SK-N-SH (cell line): Measurements from ENCODE around the gene RASL10A. TPM values are rescaled to one million over a fixed set of nuclear protein-coding genes. Genes with fewer than 3 reads are reported as not detected.

ENCODE experiments used
- CTCF ChIA-PET: fragments of 300-600, 350-600 bp; formaldehyde crosslinking; extraction: SDS; loops from one replicate; lab custom pipeline; 2021; lab: Yijun Ruan, JAX
- POLR2A ChIA-PET: fragments of 350-600 bp; sonication (Branson Sonifier 250); formaldehyde crosslinking; extraction: SDS; loops from one replicate; lab custom pipeline; 2020; ENCODE audit warnings: antibody characterized with exemption, inconsistent platforms; lab: Yijun Ruan, JAX
- DNase-seq: peaks from one replicate; pipeline ENCODE4 v3.0.0; 2012
- H2AFZ ChIP-seq: fragments of 200-600 bp; sonication (generic); 2 replicates; pipeline ENCODE4 v1.8.1; 2016; ENCODE audit warnings: antibody characterized with exemption, mild to moderate bottlenecking, low read depth
- H3F3A ChIP-seq: fragments of 200-600 bp; sonication (generic); replicated peaks from 2 replicates; pipeline ENCODE3; 2016; ENCODE audit warnings: antibody characterized with exemption, mild to moderate bottlenecking; ENCODE audit not compliant: insufficient read depth
- H3K27ac ChIP-seq, 2 experiments: fragments of 200-500 bp in 1 of 2; fragments of 200-600 bp in 1 of 2; sonication (Bioruptor generic) in 1 of 2; sonication (generic), shearing (Covaris generic) in 1 of 2; 2 replicates each; pipeline versions ENCODE4 v1.5.1 to v1.6.1; 2014 to 2016; ENCODE audit warnings: low read depth in 2 of 2, inconsistent platforms in 1 of 2, low read length in 1 of 2, mild to moderate bottlenecking in 1 of 2, mixed read lengths in 1 of 2
- H3K27me3 ChIP-seq: fragments of 200-600 bp; sonication (generic), shearing (Covaris generic); 2 replicates; pipeline ENCODE4 v1.6.1; 2016; ENCODE audit warnings: mixed run types; ENCODE audit not compliant: insufficient read depth
- H3K36me3 ChIP-seq, 2 experiments: fragments of 200-500 bp in 1 of 2; fragments of 200-600 bp in 1 of 2; sonication (Bioruptor generic) in 1 of 2; sonication (generic) in 1 of 2; replicated peaks in 1 of 2; 2 replicates each; pipeline versions ENCODE3 to v1.5.1; 2014 to 2016; ENCODE audit warnings: low read length in 1 of 2, mild to moderate bottlenecking in 1 of 2; ENCODE audit not compliant: insufficient read depth in 2 of 2, control insufficient read depth in 1 of 2
- H3K4me1 ChIP-seq, 2 experiments: fragments of 200-500 bp in 1 of 2; fragments of 200-600 bp in 1 of 2; sonication (Bioruptor generic) in 1 of 2; sonication (generic), shearing (Covaris generic) in 1 of 2; 2 replicates each; pipeline versions ENCODE4 v1.5.1 to v1.6.1; 2014 to 2016; ENCODE audit warnings: low read depth in 1 of 2, low read length in 1 of 2, mixed run types in 1 of 2; ENCODE audit not compliant: insufficient read depth in 2 of 2, control insufficient read depth in 1 of 2
- H3K4me2 ChIP-seq: fragments of 200-600 bp; sonication (generic), shearing (Covaris generic); 2 replicates; pipeline ENCODE4 v1.6.1; 2017; ENCODE audit warnings: mixed run types
- H3K4me3 ChIP-seq, 2 experiments: fragments of 200-500 bp in 1 of 2; fragments of 200-600 bp in 1 of 2; sonication (Bioruptor generic) in 1 of 2; sonication (generic), shearing (Covaris generic) in 1 of 2; 2 replicates each; pipeline versions ENCODE4 v1.5.1 to v1.8.1; 2014 to 2016; ENCODE audit warnings: low read depth in 2 of 2, inconsistent platforms in 1 of 2, low read length in 1 of 2, mild to moderate bottlenecking in 1 of 2, mixed read lengths in 1 of 2, moderate library complexity in 1 of 2
- H3K79me2 ChIP-seq: fragments of 200-600 bp; sonication (generic); 2 replicates; pipeline ENCODE4 v1.8.1; 2017; ENCODE audit warnings: mild to moderate bottlenecking; ENCODE audit not compliant: insufficient read depth
- H3K9ac ChIP-seq: fragments of 200-600 bp; sonication (generic); 2 replicates; pipeline ENCODE4 v1.6.1; 2017; ENCODE audit warnings: mixed run types
- H3K9me2 ChIP-seq: fragments of 200-600 bp; sonication (generic); 2 replicates; pipeline ENCODE4 v1.6.1; 2017; ENCODE audit warnings: mixed run types
- H3K9me3 ChIP-seq: fragments of 200-600 bp; sonication (generic); 2 replicates; pipeline ENCODE4 v1.6.1; 2017; ENCODE audit warnings: mixed run types, mild to moderate bottlenecking, moderate library complexity
- H4K20me1 ChIP-seq: fragments of 200-600 bp; sonication (generic); 2 replicates; pipeline ENCODE4 v1.6.1; 2017; ENCODE audit warnings: mild to moderate bottlenecking, mixed run types; ENCODE audit not compliant: insufficient read depth
- CHD2 ChIP-seq: fragments of 150-350 bp; IDR thresholded peaks from 2 replicates; pipeline ENCODE4 v1.6.1; 2018; ENCODE audit warnings: low read length; ENCODE audit not compliant: partially characterized antibody
- EP300 ChIP-seq, 2 experiments: IDR thresholded peaks; 2 replicates each; pipeline versions ENCODE4 v1.4.0 to v1.6.1; 2012; ENCODE audit warnings: borderline replicate concordance in 1 of 2, low read depth in 1 of 2, low read length in 1 of 2
- EZH2phosphoT487 ChIP-seq: fragments of 200-600 bp; sonication (generic); IDR thresholded peaks from 2 replicates; pipeline ENCODE4 v1.6.1; 2017; ENCODE audit warnings: low read depth, mixed run types, mild to moderate bottlenecking, antibody characterized with exemption, moderate library complexity, borderline replicate concordance
- FOSL2 ChIP-seq: IDR thresholded peaks from 2 replicates; pipeline ENCODE4 v1.4.0; 2012; ENCODE audit warnings: low read depth, mild to moderate bottlenecking, moderate library complexity, borderline replicate concordance
- FOXM1 ChIP-seq: IDR thresholded peaks from 2 replicates; pipeline ENCODE4 v1.4.0; 2012; ENCODE audit warnings: low read depth, mild to moderate bottlenecking
- GABPA ChIP-seq: IDR thresholded peaks from 2 replicates; pipeline ENCODE4 v1.4.0; 2012; ENCODE audit warnings: low read depth, mild to moderate bottlenecking
- GATA2 ChIP-seq: sonication (generic); formaldehyde crosslinking; IDR thresholded peaks from 2 replicates; pipeline ENCODE4 v1.5.0; 2020; ENCODE audit warnings: mild to moderate bottlenecking, missing genetic modification reagents
- IRF3 ChIP-seq: fragments of 150-350 bp; IDR thresholded peaks from 2 replicates; pipeline ENCODE4 v1.6.1; 2016; ENCODE audit warnings: mild to moderate bottlenecking, low read depth, low read length
- JUND ChIP-seq: IDR thresholded peaks from 2 replicates; pipeline ENCODE4 v1.4.0; 2012
- MAX ChIP-seq: IDR thresholded peaks from 2 replicates; pipeline ENCODE4 v1.4.0; 2012; ENCODE audit warnings: low read depth
- MEF2A ChIP-seq: IDR thresholded peaks from 2 replicates; pipeline ENCODE4 v1.4.0; 2012; ENCODE audit warnings: low read depth, borderline replicate concordance
- MXI1 ChIP-seq: IDR thresholded peaks from 2 replicates; pipeline ENCODE4 v1.6.1; 2012; ENCODE audit warnings: mild to moderate bottlenecking, low read depth, low read length, improper control_type of control experiment
- NRF1 ChIP-seq: IDR thresholded peaks from 2 replicates; pipeline ENCODE4 v1.6.1; 2012; ENCODE audit warnings: low read depth, mild to moderate bottlenecking, low read length
- POLR2AphosphoS5 ChIP-seq: IDR thresholded peaks from 2 replicates; pipeline ENCODE4 v1.6.1; 2012; ENCODE audit warnings: low read depth, low read length
- RAD21 ChIP-seq: IDR thresholded peaks from 2 replicates; pipeline ENCODE4 v1.6.1; 2012; ENCODE audit warnings: mild to moderate bottlenecking, low read length
- RCOR1 ChIP-seq: fragments of 150-350 bp; IDR thresholded peaks from 2 replicates; pipeline ENCODE4 v1.6.1; 2017; ENCODE audit warnings: antibody characterized with exemption, low read length
- REST ChIP-seq: IDR thresholded peaks from 2 replicates; pipeline ENCODE4 v1.6.1; 2012; ENCODE audit warnings: mild to moderate bottlenecking, low read depth, low read length, moderate library complexity
- RFX5 ChIP-seq: IDR thresholded peaks from 2 replicates; pipeline ENCODE4 v1.6.1; 2012; ENCODE audit warnings: mild to moderate bottlenecking, improper control_type of control experiment, low read length
- SMC3 ChIP-seq: IDR thresholded peaks from 2 replicates; pipeline ENCODE4 v1.6.1; 2012; ENCODE audit warnings: low read depth, low read length, improper control_type of control experiment
- TEAD4 ChIP-seq: IDR thresholded peaks from 2 replicates; pipeline ENCODE4 v1.4.0; 2012; ENCODE audit warnings: mild to moderate bottlenecking, borderline replicate concordance; ENCODE audit not compliant: insufficient read depth
- USF1 ChIP-seq: IDR thresholded peaks from 2 replicates; pipeline ENCODE4 v1.4.0; 2012; ENCODE audit warnings: low read depth, borderline replicate concordance
- YY1 ChIP-seq: IDR thresholded peaks from 2 replicates; pipeline ENCODE4 v1.4.0; 2012; ENCODE audit warnings: low read depth, mild to moderate bottlenecking
- WGBS: methylation state at CpG from one replicate; pipeline ENCODE4 v1.1.6; 2017; ENCODE audit warnings: low lambda C conversion rate; 5-methylcytosine and 5-hydroxymethylcytosine counted together
- polyA plus RNA-seq, 3 experiments: library from polyadenylated mRNA; depleted of rRNA; stranded (reverse); fragments of >200 nt; gene quantifications; 2 replicates each; pipeline ENCODE4 v1.2.3, GENCODE V29; 2012

Gene RASL10A
- polyA plus RNA-seq, 1 of the 3 experiments (the other 2 are of a cell fraction) = 0.36 TPM

- H3K36me3 ChIP-seq = peaks cover 22 to 62% of the 10 kb centered on the region in 2 experiments
- H3K79me2 ChIP-seq = no peaks in the 10 kb centered on the region
- no peaks in the 10 kb centered on the region for H4K20me1 ChIP-seq
- no peaks in the 10 kb centered on the region for H3K9me2 ChIP-seq
- DNase-seq = peak; percentile 69
- H3K4me2 ChIP-seq = peak overlapping the region; percentile 56; the same call in 1 of the 2 replicates
- peaks cover 20 to 56% of the 10 kb centered on the region in 2 experiments for H3K4me1 ChIP-seq
- H3K27me3 ChIP-seq = no peaks in the 10 kb centered on the region
- H3K27ac ChIP-seq = peak overlapping the region; percentile 89 to 95
- CTCF ChIA-PET = interaction anchor here (0.7 to 1.7 kb wide), 14 partner anchors 8 to 97 kb away, joined by 3 to 9 read pairs (median 4); partner anchors contain the start of gene GAS2L1
- no peak overlapping the region for H3K4me3 ChIP-seq
- POLR2A ChIA-PET = interaction anchor here (0.7 to 1.1 kb wide), 2 partner anchors 8 to 138 kb away, joined by 3 read pairs; no protein-coding TSS in a partner anchor
- H3F3A ChIP-seq = peaks cover 26% of the 10 kb centered on the region
- H2AFZ ChIP-seq = no peak overlapping the region
- TF ChIP-seq CHD2 (no peak), RCOR1 (no peak), GATA2 (CRISPR knock-in tag) (peak; percentile 58), SMC3 (no peak), MXI1 (0 out of 2 replicates have a peak, but pooled peaks have one; percentile 31), YY1 (no peak), USF1 (no peak), RAD21 (no peak), RFX5 (no peak), EZH2phosphoT487 (no peak), EP300 (IDR thresholded peaks at IDR 0.05; ENCODE audit: borderline replicate concordance in 1 of 2, low read depth in 1 of 2, low read length in 1 of 2) (0 out of 4 replicates have a peak, but pooled peaks of 1 of the 2 experiments have one; percentile 36), MEF2A (no peak), NRF1 (no peak), FOXM1 (no peak), POLR2AphosphoS5 (no peak), FOSL2 (no peak), JUND (no peak), TEAD4 (no peak), IRF3 (no peak), MAX (no peak), REST (no peak), GABPA (no peak)
- no peaks in the 10 kb centered on the region for H3K9me3 ChIP-seq
- H3K9ac ChIP-seq = no peak overlapping the region
- 85% methylated on average over 8 of the region's 10 CpGs for WGBS
Measured at GRCh38 chr22:29342577-29343312, 27.2 kb upstream of the RASL10A start.
